Epithelial cell of proximal tubule (primary cell): ENCODE data around the gene BCCIP. TPM values are rescaled to one million over a fixed set of nuclear protein-coding genes. Genes with fewer than 3 reads are reported as not detected.
A peak's percentile ranks its signal among the peaks of the same experiment; 100 is the strongest.

ENCODE experiments used
- DNase-seq: peaks from one replicate; pipeline ENCODE4 v3.0.0-alpha.2; 2011; ENCODE audit warnings: low read depth
- H3K4me3 ChIP-seq: 2 replicates; pipeline ENCODE4 v1.5.1; 2011; ENCODE audit warnings: low read depth, mild to moderate bottlenecking, low read length
- total RNA-seq: library from RNA; depleted of rRNA; stranded (reverse); fragments of >200 nt; gene quantifications from 2 replicates; pipeline ENCODE4 v1.2.3, GENCODE V29; 2015
- TF ChIP-seq, protein P1 (sequence below): conservative IDR thresholded peaks from 2 replicates; pipeline ENCODE4 v1.5.1; 2012; ENCODE audit warnings: low read depth, mild to moderate bottlenecking, low read length

The BCCIP gene
- total RNA-seq, 1 donor from 2014 or later: 57.2 TPM

DNA sequence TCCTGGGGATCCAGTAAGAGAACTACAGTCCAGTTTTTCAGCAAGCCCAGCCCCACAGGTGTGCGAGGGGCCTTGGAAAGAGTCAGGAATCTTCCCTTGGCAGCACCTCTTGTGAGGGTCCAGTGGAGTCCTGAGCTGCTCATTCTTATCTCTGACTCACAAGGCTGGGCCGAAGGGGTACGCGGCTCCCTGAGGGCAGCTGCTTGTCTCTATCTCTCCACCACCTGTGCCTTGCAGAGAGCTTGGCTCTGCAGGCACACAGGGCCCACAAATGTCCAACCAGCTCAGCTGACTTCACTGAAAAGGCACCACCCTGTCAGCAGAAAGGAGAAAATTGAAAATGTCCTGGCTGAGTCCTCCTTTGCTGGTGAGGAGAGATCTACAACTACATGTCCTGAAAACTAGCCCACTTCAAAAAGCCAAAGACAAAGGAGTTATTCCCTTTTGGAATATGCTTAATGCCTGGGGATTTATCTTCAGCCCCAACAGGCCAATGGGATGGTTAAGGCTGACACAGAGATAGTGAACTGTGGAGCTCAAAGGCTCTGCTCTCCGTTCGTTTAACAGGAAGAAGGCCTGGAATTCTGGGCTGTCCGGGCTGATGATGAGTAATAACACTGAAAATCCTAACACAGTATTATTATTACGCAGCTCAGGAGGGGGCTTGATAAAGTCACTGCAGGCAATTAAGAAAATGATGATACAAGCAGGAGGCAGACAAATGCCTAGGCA lies 23.7 kb upstream of the BCCIP start:
- TF ChIP-seq, protein P1, sequence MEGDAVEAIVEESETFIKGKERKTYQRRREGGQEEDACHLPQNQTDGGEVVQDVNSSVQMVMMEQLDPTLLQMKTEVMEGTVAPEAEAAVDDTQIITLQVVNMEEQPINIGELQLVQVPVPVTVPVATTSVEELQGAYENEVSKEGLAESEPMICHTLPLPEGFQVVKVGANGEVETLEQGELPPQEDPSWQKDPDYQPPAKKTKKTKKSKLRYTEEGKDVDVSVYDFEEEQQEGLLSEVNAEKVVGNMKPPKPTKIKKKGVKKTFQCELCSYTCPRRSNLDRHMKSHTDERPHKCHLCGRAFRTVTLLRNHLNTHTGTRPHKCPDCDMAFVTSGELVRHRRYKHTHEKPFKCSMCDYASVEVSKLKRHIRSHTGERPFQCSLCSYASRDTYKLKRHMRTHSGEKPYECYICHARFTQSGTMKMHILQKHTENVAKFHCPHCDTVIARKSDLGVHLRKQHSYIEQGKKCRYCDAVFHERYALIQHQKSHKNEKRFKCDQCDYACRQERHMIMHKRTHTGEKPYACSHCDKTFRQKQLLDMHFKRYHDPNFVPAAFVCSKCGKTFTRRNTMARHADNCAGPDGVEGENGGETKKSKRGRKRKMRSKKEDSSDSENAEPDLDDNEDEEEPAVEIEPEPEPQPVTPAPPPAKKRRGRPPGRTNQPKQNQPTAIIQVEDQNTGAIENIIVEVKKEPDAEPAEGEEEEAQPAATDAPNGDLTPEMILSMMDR: no peak
- H3K4me3 ChIP-seq: no peak overlapping the region
- DNase-seq: no peak

DNA sequence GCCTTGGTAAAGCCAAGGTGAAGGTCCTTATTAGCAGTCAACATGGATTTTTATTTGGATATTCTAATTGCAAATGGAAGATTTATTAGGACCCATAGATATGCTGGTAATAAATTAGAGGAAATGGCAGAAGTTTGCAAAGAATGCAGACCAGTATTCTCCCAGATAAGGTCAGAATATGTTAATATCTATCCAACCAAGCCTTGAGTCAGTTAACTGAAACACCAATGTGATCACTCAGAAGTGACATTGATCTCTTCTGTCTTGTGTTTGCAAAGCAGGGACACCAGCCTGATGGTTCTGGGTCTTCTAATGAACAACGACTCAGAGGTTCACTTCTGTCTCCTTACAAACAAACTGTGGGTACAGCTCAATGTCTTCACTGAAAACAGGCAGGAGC lies 21.8 kb upstream of the BCCIP start:
- no peak overlapping the region for H3K4me3 ChIP-seq
- DNase-seq: no peak
- TF ChIP-seq, protein P1: no peak

DNA sequence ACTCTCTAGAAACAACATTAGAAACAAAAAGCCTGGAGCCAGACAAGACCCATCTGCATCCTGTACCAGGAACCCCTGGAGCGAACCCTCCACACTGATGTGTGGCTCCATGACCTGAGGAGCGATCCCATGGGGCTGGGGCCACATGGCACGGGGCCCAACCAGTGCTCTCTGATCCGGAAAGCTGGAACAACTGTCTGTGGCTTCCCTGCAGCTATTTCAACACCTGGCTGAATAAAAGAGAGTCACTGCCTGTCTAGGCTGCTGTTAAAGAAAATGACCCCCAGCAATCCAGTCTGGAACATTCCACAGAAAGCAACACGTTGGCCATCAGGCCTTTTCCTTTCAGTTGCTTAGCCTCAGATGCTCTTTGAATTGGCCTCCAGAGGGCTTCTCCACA lies 21.2 kb upstream of the BCCIP start:
- DNase-seq: no peak
- TF ChIP-seq, protein P1: peak; percentile 20
- H3K4me3 ChIP-seq: no peak overlapping the region

DNA sequence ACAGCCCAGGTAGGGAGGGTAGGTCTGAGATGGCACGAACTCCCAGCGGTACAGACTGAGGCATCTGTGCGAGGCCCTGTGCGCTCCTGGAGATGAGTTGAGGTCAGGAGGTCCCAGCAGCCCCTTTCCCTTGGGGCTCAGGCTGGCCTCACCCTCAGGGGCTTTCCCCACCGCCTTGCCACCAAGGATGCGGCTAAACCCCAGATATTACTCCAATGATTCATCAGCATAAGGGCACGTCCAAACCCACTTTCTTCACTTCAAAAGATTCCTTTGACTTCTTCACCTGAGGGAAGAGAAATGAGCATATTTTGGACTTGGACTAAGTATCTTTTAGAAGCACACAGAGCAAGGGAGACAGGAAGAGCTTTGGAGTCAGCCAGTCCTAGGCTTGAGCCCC lies 20.6 kb upstream of the BCCIP start:
- TF ChIP-seq, protein P1: no peak
- no peak for DNase-seq
- H3K4me3 ChIP-seq: no peak overlapping the region

DNA sequence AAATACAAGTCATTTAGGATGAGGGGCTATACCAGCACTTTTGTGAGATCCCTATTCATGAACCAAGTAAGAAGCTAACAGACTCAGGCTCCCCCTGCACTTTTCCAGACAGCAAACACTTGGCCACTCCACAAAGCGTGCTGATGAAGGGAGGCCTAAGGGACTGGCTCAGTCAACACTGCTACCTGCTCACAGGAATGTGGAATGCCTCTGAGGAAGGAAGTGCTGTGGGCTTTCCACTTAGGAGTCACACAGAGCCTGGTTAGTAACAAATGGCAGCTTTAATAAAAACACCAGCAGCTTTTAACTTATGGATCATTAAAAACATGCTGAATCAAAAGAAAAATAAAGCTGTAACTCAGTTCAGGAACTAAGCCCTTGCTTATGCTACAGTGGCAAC lies 15.3 kb upstream of the BCCIP start:
- TF ChIP-seq, protein P1: no peak
- no peak for DNase-seq
- no peak overlapping the region for H3K4me3 ChIP-seq

GRCh38 chr10:125811251-125811650 lies 12.1 kb upstream of the BCCIP start:
- H3K4me3 ChIP-seq: no peak overlapping the region
- DNase-seq: no peak
- TF ChIP-seq, protein P1: no peak

DNA sequence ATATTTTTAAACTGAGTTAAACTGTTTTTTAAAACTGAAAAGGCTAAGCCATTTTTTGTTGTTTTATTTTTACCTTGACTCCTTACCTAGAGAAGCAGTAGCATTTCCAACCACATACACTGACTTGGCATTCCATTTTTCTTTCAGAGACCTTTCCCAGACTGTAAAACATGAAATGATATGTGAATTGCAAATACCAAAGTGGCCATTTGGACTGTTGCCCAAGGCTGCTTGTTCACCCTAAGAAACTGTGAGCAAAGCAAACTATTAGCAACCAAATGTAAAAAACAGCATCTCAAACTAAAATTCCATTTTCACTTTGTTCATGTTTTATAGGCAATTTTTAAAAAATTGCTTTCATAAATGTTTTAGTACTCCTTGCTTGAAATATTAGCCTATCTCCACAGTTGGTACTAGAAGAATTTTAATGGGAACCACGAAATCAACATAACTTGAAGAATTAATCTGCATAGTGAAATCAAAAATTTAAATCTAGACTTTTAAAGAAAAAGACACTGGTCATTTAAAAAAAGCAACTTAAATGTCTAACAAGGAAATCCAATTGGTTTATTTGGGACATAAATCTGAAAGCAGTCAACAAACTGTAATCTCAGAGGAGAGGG lies 11.1 kb upstream of the BCCIP start:
- TF ChIP-seq, protein P1: no peak
- DNase-seq: no peak
- H3K4me3 ChIP-seq: no peak overlapping the region
